ENCODE results near the gene DIS3L.
"Not testable (repeated sequence)": the region's sequence is repeated elsewhere in the genome, so short reads cannot be mapped to it uniquely, and the experiment has no call there.

Gene DIS3L

GRCh38 chr15:66278056-66278455 lies 15.3 kb upstream of the DIS3L start:
- DNase-seq = no peak

GRCh38 chr15:66278671-66279070 lies 14.7 kb upstream of the DIS3L start:
- DNase-seq = no peak

GRCh38 chr15:66284271-66284670 lies 9.1 kb upstream of the DIS3L start:
- no peak for DNase-seq

- DNase-seq = no peak
These were observed 7.7 kb upstream of the DIS3L start for GRCh38 chr15:66285533-66286280.

- no peak for DNase-seq
These were observed 5.8 kb upstream of the DIS3L start for GRCh38 chr15:66287461-66288057.

GRCh38 chr15:66288093-66288492 lies 5.3 kb upstream of the DIS3L start:
- DNase-seq = no peak

- no peak for DNase-seq
These were observed 4.7 kb upstream of the DIS3L start for GRCh38 chr15:66288551-66289185.

- no peak for DNase-seq
These were observed 3.4 kb upstream of the DIS3L start for GRCh38 chr15:66290007-66290406.

GRCh38 chr15:66290518-66290917 lies 2.9 kb upstream of the DIS3L start:
- no peak for DNase-seq

GRCh38 chr15:66291816-66292570 lies 1.4 kb upstream of the DIS3L start:
- DNase-seq = no peak

- no peak for DNase-seq
These were observed 573 bp upstream of the DIS3L start for GRCh38 chr15:66292571-66293418.

GRCh38 chr15:66294157-66294931 lies 976 bp downstream of the DIS3L start:
- peak; percentile 4 to 9 for DNase-seq

GRCh38 chr15:66294932-66295235 lies 1.5 kb downstream of the DIS3L start:
- DNase-seq = no peak

GRCh38 chr15:66296186-66296585 lies 2.8 kb downstream of the DIS3L start:
- DNase-seq = no peak

- no peak for DNase-seq
These were observed 5.5 kb downstream of the DIS3L start for GRCh38 chr15:66298803-66299251.

- DNase-seq = no peak
These were observed 9.3 kb downstream of the DIS3L start for GRCh38 chr15:66302489-66303278.

GRCh38 chr15:66304425-66304824 lies 11.1 kb downstream of the DIS3L start:
- not testable (repeated sequence) for DNase-seq

GRCh38 chr15:66306381-66306780 lies 13.0 kb downstream of the DIS3L start:
- no peak for DNase-seq

GRCh38 chr15:66308531-66308930 lies 15.2 kb downstream of the DIS3L start:
- DNase-seq = no peak

- DNase-seq = no peak
These were observed 16.5 kb downstream of the DIS3L start for GRCh38 chr15:66309828-66310227.

- no peak for DNase-seq
These were observed 17.4 kb downstream of the DIS3L start for GRCh38 chr15:66310786-66311185.
